AG04450 (cell line): Measurements from ENCODE around the gene COBLL1. TPM values are rescaled to one million over a fixed set of nuclear protein-coding genes. Genes with fewer than 3 reads are reported as not detected.

Experiments used
- CTCF ChIA-PET: fragments of 300-600, 350-600 bp; formaldehyde crosslinking; extraction: SDS; loops from one replicate; lab custom pipeline; 2022; ENCODE audit warnings: antibody characterized with exemption, inconsistent platforms; lab: Charles Lee
- POLR2A ChIA-PET: fragments of 350-600 bp; formaldehyde crosslinking; extraction: SDS; loops from one replicate; lab custom pipeline; 2021; ENCODE audit warnings: antibody characterized with exemption, inconsistent platforms; lab: Yijun Ruan, JAX
- DNase-seq: peaks from one replicate; pipeline ENCODE4 v3.0.0-alpha.2; 2011; ENCODE audit warnings: low read depth, low spot score
- H3K27ac ChIP-seq: one replicate; pipeline ENCODE4 v1.5.1; 2012; ENCODE audit warnings: low read depth, low read length, control low read depth
- H3K27me3 ChIP-seq: one replicate; pipeline ENCODE4 v1.6.0; 2012; ENCODE audit warnings: low read length; ENCODE audit not compliant: control insufficient read depth, insufficient read depth
- H3K4me3 ChIP-seq: 2 replicates; pipeline ENCODE4 v1.5.1; 2011; ENCODE audit warnings: mild to moderate bottlenecking, low read depth, low read length, control low read depth
- H3K9me3 ChIP-seq: 2 replicates; pipeline ENCODE4 v1.5.1; 2012; ENCODE audit warnings: low read length; ENCODE audit not compliant: control insufficient read depth, insufficient read depth
- CTCF ChIP-seq: IDR thresholded peaks from 2 replicates; pipeline ENCODE4 v1.5.1; 2011; ENCODE audit warnings: low read depth, low read length, control low read depth, inconsistent platforms
- polyA plus RNA-seq: library from polyadenylated mRNA; depleted of rRNA; stranded (reverse); fragments of >200 nt; gene quantifications from 2 replicates; pipeline ENCODE4 v1.2.3, GENCODE V29; 2011

The COBLL1 gene
- polyA plus RNA-seq, 1 experiment = 0.79 TPM

DNA sequence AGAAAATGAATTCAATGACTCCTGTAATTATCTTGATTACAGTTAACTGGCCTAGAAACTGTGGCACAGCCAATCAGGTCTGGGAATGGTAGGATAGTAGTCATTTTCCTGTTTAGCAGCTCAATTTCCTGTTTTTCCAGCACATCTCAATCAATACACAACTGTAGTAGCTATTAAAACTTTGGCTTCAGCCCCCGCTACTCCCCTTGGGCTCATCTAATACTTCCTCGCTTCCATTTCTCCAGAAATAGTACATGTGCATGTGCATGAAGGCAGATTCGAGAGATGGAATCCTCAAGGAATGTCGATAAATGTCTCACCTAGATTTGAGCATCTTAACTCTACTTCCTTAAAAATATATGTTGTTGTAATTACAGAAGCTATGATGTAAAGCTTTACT is 9.7 kb downstream of the COBLL1 start:
- no peak for TF ChIP-seq CTCF
- CTCF ChIA-PET = interaction anchor here (2.5 kb wide), 1 partner anchor 10 kb away, joined by 17 read pairs; the partner anchor contains the start of gene COBLL1
- POLR2A ChIA-PET = no interaction called here
- H3K9me3 ChIP-seq = no peaks in the 10 kb centered on the region
- DNase-seq = no peak
- H3K27ac ChIP-seq = no peak overlapping the region
- H3K27me3 ChIP-seq = no peaks in the 10 kb centered on the region
- no peak overlapping the region for H3K4me3 ChIP-seq

DNA sequence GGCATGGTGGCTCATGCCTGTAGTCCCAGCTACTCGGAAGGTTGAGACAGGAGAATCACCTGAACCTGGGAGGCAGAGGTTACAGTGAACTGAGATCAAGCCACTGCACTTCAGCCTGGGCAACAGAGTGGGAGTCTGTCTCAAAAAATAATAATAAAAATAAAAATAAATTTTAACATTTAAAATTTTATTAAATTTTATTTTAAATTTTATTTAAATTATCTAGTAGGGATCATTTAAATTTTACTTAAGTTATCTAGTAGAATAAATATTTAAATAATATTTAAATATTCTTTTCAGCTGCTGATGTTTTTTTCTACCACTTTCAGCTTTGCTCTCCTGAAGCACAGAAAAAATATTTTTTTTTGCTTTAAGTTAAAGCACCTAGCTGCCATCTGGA is 10.4 kb downstream of the COBLL1 start:
- no peaks in the 10 kb centered on the region for H3K9me3 ChIP-seq
- H3K27me3 ChIP-seq = peaks cover 2% of the 10 kb centered on the region
- ChIA-PET POLR2A (no interaction called here), CTCF (interaction anchor here (1.0 to 2.5 kb wide), 2 partner anchors 11 to 372 kb away, joined by 3 to 17 read pairs; partner anchors contain the start of genes COBLL1 and SCN3A)
- DNase-seq = no peak
- H3K27ac ChIP-seq = no peak overlapping the region
- no peak for TF ChIP-seq CTCF
- no peak overlapping the region for H3K4me3 ChIP-seq

- POLR2A ChIA-PET = no interaction called here
- H3K4me3 ChIP-seq = no peak overlapping the region
- CTCF ChIA-PET = interaction anchor here (1.6 kb wide), 1 partner anchor 15 kb away, joined by 10 read pairs; the partner anchor contains the start of gene COBLL1
- H3K9me3 ChIP-seq = no peaks in the 10 kb centered on the region
- H3K27ac ChIP-seq = no peak overlapping the region
- no peak for TF ChIP-seq CTCF
- DNase-seq = no peak
- H3K27me3 ChIP-seq = peaks cover 2% of the 10 kb centered on the region
Observed at GRCh38 chr2:164826293-164827243, 15.1 kb downstream of the COBLL1 start.

GRCh38 chr2:164824872-164825271 is 16.8 kb downstream of the COBLL1 start:
- TF ChIP-seq CTCF = no peak
- Histone ChIP-seq H3K4me3 (no peak overlapping the region), H3K27me3 (peaks cover 2% of the 10 kb centered on the region), H3K9me3 (no peaks in the 10 kb centered on the region), H3K27ac (no peak overlapping the region)
- CTCF ChIA-PET = no interaction called here
- POLR2A ChIA-PET = no interaction called here
- DNase-seq = no peak

GRCh38 chr2:164823126-164823525 is 18.5 kb downstream of the COBLL1 start:
- Histone ChIP-seq H3K27ac (no peak overlapping the region), H3K27me3 (peaks cover 2% of the 10 kb centered on the region), H3K4me3 (no peak overlapping the region), H3K9me3 (no peaks in the 10 kb centered on the region)
- ChIA-PET POLR2A (no interaction called here), CTCF (no interaction called here)
- no peak for DNase-seq
- TF ChIP-seq CTCF = no peak
